Endothelial cell of umbilical vein (primary cell): ENCODE measurements around the gene MYZAP. TPM values are rescaled to one million over a fixed set of nuclear protein-coding genes. Genes with fewer than 3 reads are reported as not detected.

Experiments
- BruUV-seq: library from RNA; stranded (reverse); fragments of 400-500 nt; replicated peaks from 2 replicates; lab custom pipeline; 2021; lab: Mats Ljungman, UMichigan
- CTCF ChIA-PET: fragments of 300-600, 350-600 bp; sonication (Branson Sonifier 250); formaldehyde crosslinking; loops from one replicate; lab custom pipeline; 2021; ENCODE audit warnings: antibody characterized with exemption, inconsistent platforms; lab: Charles Lee
- POLR2A ChIA-PET: fragments of 300-600, 350-600 bp; sonication (Branson Sonifier 250); formaldehyde crosslinking; loops from one replicate; lab custom pipeline; 2021; ENCODE audit warnings: antibody characterized with exemption, inconsistent platforms; lab: Charles Lee
- DNase-seq: peaks from one replicate; pipeline ENCODE4 v3.0.0-alpha.2; 2011; ENCODE audit warnings: low read depth, low spot score
- FAIRE-seq: peaks from 2 replicates; lab custom pipeline; 2011; peaks lifted over from hg19 to GRCh38; lab: Jason Lieb, UNC
- H2AFZ ChIP-seq: 2 replicates; pipeline ENCODE4 v1.6.0; 2012; ENCODE audit warnings: low read depth, low read length, control low read depth, inconsistent platforms
- H3K27ac ChIP-seq: 2 replicates; pipeline ENCODE4 v1.5.1; 2011; ENCODE audit warnings: low read depth, mild to moderate bottlenecking, control low read depth, low read length, moderate library complexity; ENCODE audit not compliant: insufficient read depth
- H3K27me3 ChIP-seq, 2 experiments: 2 replicates each; pipeline versions ENCODE4 v1.6.0 to v1.6.1; 2011; ENCODE audit warnings: low read length in 2 of 2, mixed read lengths in 1 of 2; ENCODE audit not compliant: control insufficient read depth in 2 of 2, insufficient read depth in 2 of 2
- H3K36me3 ChIP-seq, 2 experiments: 2 replicates in 1 of 2; 3 replicates in 1 of 2; pipeline ENCODE4 v1.5.1; 2011; ENCODE audit warnings: low read length in 2 of 2, mild to moderate bottlenecking in 1 of 2, moderate library complexity in 1 of 2; ENCODE audit not compliant: control insufficient read depth in 2 of 2, insufficient read depth in 2 of 2; ENCODE audit errors: extremely low read depth in 1 of 2
- H3K4me1 ChIP-seq: 3 replicates; pipeline ENCODE4 v1.5.1; 2011; ENCODE audit warnings: mild to moderate bottlenecking, low read length; ENCODE audit not compliant: control insufficient read depth, insufficient read depth; ENCODE audit errors: extremely low read depth
- H3K4me2 ChIP-seq: 2 replicates; pipeline ENCODE4 v1.6.1; 2011; ENCODE audit warnings: low read length, control low read depth, mixed read lengths; ENCODE audit not compliant: insufficient read depth
- H3K4me3 ChIP-seq, 3 experiments: fragments of 200-600 bp in 1 of 3; sonication (generic), shearing (Covaris generic) in 1 of 3; replicated peaks in 1 of 3; 2 replicates each; pipeline ENCODE4 v1.5.1; 2011 to 2016; ENCODE audit warnings: control low read depth in 3 of 3, low read length in 3 of 3, mild to moderate bottlenecking in 2 of 3, inconsistent platforms in 1 of 3, low read depth in 1 of 3, moderate library complexity in 1 of 3; ENCODE audit not compliant: insufficient read depth in 1 of 3
- H3K79me2 ChIP-seq: 2 replicates; pipeline ENCODE4 v1.6.0; 2012; ENCODE audit warnings: low read length, inconsistent platforms; ENCODE audit not compliant: control insufficient read depth, insufficient read depth
- H3K9ac ChIP-seq: replicated peaks from 2 replicates; pipeline ENCODE3; 2011; ENCODE audit warnings: low read length, control low read depth; ENCODE audit not compliant: insufficient read depth; ENCODE audit errors: extremely low read depth
- H3K9me1 ChIP-seq: replicated peaks from 3 replicates; pipeline ENCODE4 v1.6.0; 2011; ENCODE audit warnings: mild to moderate bottlenecking, low read length; ENCODE audit not compliant: control insufficient read depth, insufficient read depth; ENCODE audit errors: extremely low read depth
- H3K9me3 ChIP-seq: replicated peaks from 2 replicates; pipeline ENCODE4 v1.5.1; 2012; ENCODE audit warnings: low read length, inconsistent platforms; ENCODE audit not compliant: control insufficient read depth, insufficient read depth
- H4K20me1 ChIP-seq: replicated peaks from 2 replicates; pipeline ENCODE3; 2011; ENCODE audit warnings: mild to moderate bottlenecking, low read length; ENCODE audit not compliant: control insufficient read depth, insufficient read depth; ENCODE audit errors: extremely low read depth
- CTCF ChIP-seq, 2 donors: IDR thresholded peaks; 1 replicate in 1 of 2; 2 replicates in 1 of 2; pipeline ENCODE4 v1.5.1; 2011; ENCODE audit warnings: low read length in 2 of 2, mild to moderate bottlenecking in 2 of 2, moderate library complexity in 2 of 2, control low read depth in 1 of 2, inconsistent platforms in 1 of 2, low read depth in 1 of 2; ENCODE audit not compliant: insufficient read depth in 1 of 2; ENCODE audit errors: extremely low read depth in 1 of 2
- EZH2 ChIP-seq: IDR thresholded peaks from 2 replicates; pipeline ENCODE4 v1.6.1; 2012; ENCODE audit warnings: borderline replicate concordance, low read depth, mild to moderate bottlenecking, moderate library complexity, low read length, inconsistent platforms; ENCODE audit not compliant: severe bottlenecking
- FOS ChIP-seq: IDR thresholded peaks from 2 replicates; pipeline ENCODE4 v1.6.1; 2011; ENCODE audit warnings: mild to moderate bottlenecking, low read length, moderate library complexity, borderline replicate concordance; ENCODE audit not compliant: insufficient read depth
- GATA2 ChIP-seq: IDR thresholded peaks from 2 replicates; pipeline ENCODE4 v1.7.0; 2011; ENCODE audit warnings: low read depth, mild to moderate bottlenecking, moderate library complexity, mixed read lengths, low read length; ENCODE audit not compliant: insufficient read length, insufficient read depth
- JUN ChIP-seq: IDR thresholded peaks from 2 replicates; pipeline ENCODE4 v1.6.1; 2011; ENCODE audit warnings: borderline replicate concordance, low read depth; ENCODE audit not compliant: insufficient read length, insufficient read depth
- MAX ChIP-seq: IDR thresholded peaks from 2 replicates; pipeline ENCODE4 v1.6.1; 2011; ENCODE audit not compliant: insufficient read depth, insufficient read length
- MYC ChIP-seq: IDR thresholded peaks from one replicate; pipeline ENCODE4 v1.6.1; 2011; ENCODE audit warnings: mild to moderate bottlenecking, low read depth, low read length
- POLR2A ChIP-seq: IDR thresholded peaks from 2 replicates; pipeline ENCODE4 v1.6.1; 2012; ENCODE audit warnings: low read depth, mild to moderate bottlenecking, control low read depth, low read length
- POLR2AphosphoS5 ChIP-seq: IDR thresholded peaks from 2 replicates; pipeline ENCODE4 v1.6.1; 2012; ENCODE audit warnings: low read depth, mild to moderate bottlenecking, control low read depth, low read length, moderate library complexity; ENCODE audit not compliant: insufficient read depth
- dilution Hi-C: fragments of 300-500 bp; cut with MboI; formaldehyde crosslinking; loops from one replicate; pipeline ENCODE4 v1.15.0; 2019; ENCODE audit warnings: low sequenced_read_pairs; ENCODE audit not compliant: extremely low pct_ligation_motif_present
- intact Hi-C: fragments of 100-400 bp; cut with micrococcal nuclease; formaldehyde crosslinking; loops from one replicate; pipeline ENCODE4 v1.10.0; 2022
- polyA plus RNA-seq, 4 experiments: library from polyadenylated mRNA; depleted of rRNA in 3 of 4; stranded (reverse) in 3 of 4; unstranded in 1 of 4; fragments of >200 nt; gene quantifications; 2 replicates each; pipeline versions ENCODE4 v1.2.1 to v1.2.3, GENCODE V29; 2011 to 2012; ENCODE audit warnings: missing spikeins in 1 of 4
- total RNA-seq: library from RNA; stranded (reverse); gene quantifications from 2 replicates; pipeline ENCODE4 v1.2.3, GENCODE V29; 2021

Gene MYZAP
- total and polyA plus RNA-seq, 2 donors (not counting 3 experiments of a cell fraction or from before 2014, with no cell fraction given): 6.3 to 8.1 TPM

- TF ChIP-seq MAX (no peak), JUN (no peak), FOS (no peak), MYC (no peak), EZH2 (no peak), CTCF (IDR thresholded peaks at IDR 0.05; ENCODE audit: extremely low read depth in 1 of 2, insufficient read depth in 1 of 2, low read depth in 1 of 2, low read length in 2 of 2) (no peak), POLR2AphosphoS5 (no peak), POLR2A (no peak), GATA2 (no peak)
- no peaks in the 10 kb centered on the region for H3K9me3 ChIP-seq
- ChIA-PET POLR2A (no interaction called here), CTCF (interaction anchor here (1.5 to 5.5 kb wide), 3 partner anchors 12 to 404 kb away, joined by 10 to 27 read pairs (median 14); no protein-coding TSS in a partner anchor)
- intact Hi-C loops: loop anchor here (2.0 kb wide), 2 partner anchors 67 to 405 kb away; no protein-coding TSS in a partner anchor
- FAIRE-seq (no peak), DNase-seq (no peak)
- dilution Hi-C loops: no loop called here
- no peaks in the 10 kb centered on the region for H3K9me1 ChIP-seq
- H3K4me1 ChIP-seq: peaks cover 3% of the 10 kb centered on the region
- H3K36me3 ChIP-seq: peaks cover 0 to 6% of the 10 kb centered on the region in 2 experiments
- H3K79me2 ChIP-seq: no peaks in the 10 kb centered on the region
- H3K27me3 ChIP-seq: no peaks in the 10 kb centered on the region
- no TSS peak for BruUV-seq
- no peak overlapping the region for H3K9ac ChIP-seq
- no peaks in the 10 kb centered on the region for H4K20me1 ChIP-seq
- H3K27ac ChIP-seq: no peak overlapping the region
- H3K4me3 ChIP-seq: no peak overlapping the region
- H2AFZ ChIP-seq: no peak overlapping the region
- H3K4me2 ChIP-seq: no peak overlapping the region
These were observed 74.2 kb downstream of the MYZAP start for GRCh38 chr15:57665939-57666338.
